Measurements from ENCODE around the gene CTNNA3. TPM values are rescaled to one million over a fixed set of nuclear protein-coding genes. Genes with fewer than 3 reads are reported as not detected.
"Not testable (repeated sequence)": the region's sequence is repeated elsewhere in the genome, so short reads cannot be mapped to it uniquely, and the experiment has no call there.

Gene CTNNA3
- total RNA-seq, 4 donors from 2014 or later, result 14.3 to 49.5 (median 24.2) TPM

DNA sequence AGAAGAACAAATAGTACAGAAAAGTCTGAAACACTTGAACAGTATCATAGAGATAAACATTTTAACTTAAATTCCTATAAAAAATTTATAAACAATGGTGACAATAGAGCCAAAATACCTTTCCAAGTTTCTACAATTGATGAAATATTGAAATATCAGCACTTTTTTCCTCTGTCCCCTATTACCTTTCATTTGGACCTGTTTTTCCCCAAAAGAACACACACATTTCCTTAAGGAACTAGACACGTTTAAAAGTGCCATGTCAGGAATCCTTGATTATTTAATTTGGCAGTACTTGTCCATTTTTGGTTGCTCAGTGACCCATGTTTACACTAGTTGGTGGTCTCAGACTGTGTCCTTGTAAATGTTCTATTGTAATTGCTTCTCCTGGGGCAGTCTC is 162.6 kb downstream of the CTNNA3 start:
- TF ChIP-seq, protein P1, sequence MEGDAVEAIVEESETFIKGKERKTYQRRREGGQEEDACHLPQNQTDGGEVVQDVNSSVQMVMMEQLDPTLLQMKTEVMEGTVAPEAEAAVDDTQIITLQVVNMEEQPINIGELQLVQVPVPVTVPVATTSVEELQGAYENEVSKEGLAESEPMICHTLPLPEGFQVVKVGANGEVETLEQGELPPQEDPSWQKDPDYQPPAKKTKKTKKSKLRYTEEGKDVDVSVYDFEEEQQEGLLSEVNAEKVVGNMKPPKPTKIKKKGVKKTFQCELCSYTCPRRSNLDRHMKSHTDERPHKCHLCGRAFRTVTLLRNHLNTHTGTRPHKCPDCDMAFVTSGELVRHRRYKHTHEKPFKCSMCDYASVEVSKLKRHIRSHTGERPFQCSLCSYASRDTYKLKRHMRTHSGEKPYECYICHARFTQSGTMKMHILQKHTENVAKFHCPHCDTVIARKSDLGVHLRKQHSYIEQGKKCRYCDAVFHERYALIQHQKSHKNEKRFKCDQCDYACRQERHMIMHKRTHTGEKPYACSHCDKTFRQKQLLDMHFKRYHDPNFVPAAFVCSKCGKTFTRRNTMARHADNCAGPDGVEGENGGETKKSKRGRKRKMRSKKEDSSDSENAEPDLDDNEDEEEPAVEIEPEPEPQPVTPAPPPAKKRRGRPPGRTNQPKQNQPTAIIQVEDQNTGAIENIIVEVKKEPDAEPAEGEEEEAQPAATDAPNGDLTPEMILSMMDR (IDR thresholded peaks at IDR 0.05 in 4 of 5, conservative IDR thresholded peaks at IDR 0.05 in 1 of 5), result no peak
- no peak for TF ChIP-seq POLR2A (IDR thresholded peaks at IDR 0.05)
- intact Hi-C loops (cut with DNase I; ENCODE audit: low total_unique reads), result no loop called here
- DNase-seq (no peak), ATAC-seq (no peak)
- no peak overlapping the region for H3K4me3 ChIP-seq
- in situ Hi-C loops (cut with MboI; ENCODE audit: low sequenced_read_pairs in 4 of 4), result no loop called here
- H3K9me3 ChIP-seq, result no peaks in the 10 kb centered on the region
- peaks cover 0 to 2% of the 10 kb centered on the region in 2 donors for H3K4me1 ChIP-seq
- no peaks in the 10 kb centered on the region for H3K27me3 ChIP-seq
- no peak overlapping the region for H3K27ac ChIP-seq
- no peaks in the 10 kb centered on the region for H3K36me3 ChIP-seq

DNA sequence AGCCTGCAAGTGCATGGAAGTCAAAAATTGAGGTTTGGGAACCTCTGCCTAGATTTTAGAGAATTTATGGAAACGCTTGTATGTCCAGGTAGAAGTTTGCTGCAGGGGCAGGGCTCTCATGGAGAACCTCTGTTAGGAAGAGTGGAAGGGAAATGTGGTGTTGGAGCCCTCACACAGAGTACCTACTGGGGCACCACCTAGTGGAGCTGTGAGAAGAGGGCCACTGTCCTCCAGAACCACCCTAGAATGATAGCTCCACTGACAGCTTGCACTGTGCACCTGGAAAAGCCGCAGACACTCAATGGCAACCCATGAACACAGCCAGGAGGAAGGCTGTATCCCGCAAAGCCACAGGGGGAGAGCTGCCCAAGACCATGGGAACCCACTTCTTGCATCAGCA is 165.0 kb downstream of the CTNNA3 start:
- H3K9me3 ChIP-seq; H3K4me1 ChIP-seq; intact Hi-C loops (cut with DNase I; ENCODE audit: low total_unique reads); H3K27me3 ChIP-seq; H3K27ac ChIP-seq; in situ Hi-C loops (cut with MboI; ENCODE audit: low sequenced_read_pairs in 4 of 4); H3K4me3 ChIP-seq; DNase-seq; H3K36me3 ChIP-seq; ATAC-seq: not testable (repeated sequence)

DNA sequence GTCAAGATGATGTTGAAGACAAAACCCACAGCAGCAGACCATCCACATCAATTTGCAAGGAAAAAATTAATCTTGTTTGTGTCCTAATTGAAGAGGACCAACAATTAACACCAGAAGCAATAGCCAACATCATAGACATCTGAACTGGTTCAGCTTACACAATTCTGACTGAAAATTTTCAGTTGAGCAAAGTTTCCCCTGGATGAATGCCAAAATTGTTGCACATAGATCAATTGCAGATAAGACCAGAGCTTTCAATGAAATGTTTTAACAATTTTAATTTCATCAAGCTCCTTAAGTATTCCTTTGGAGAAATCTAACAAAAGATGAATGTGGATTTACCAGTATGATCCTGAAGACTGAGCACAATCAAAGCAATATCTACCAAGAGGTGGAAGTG is 168.6 kb downstream of the CTNNA3 start:
- Histone ChIP-seq H3K4me3 (no peak overlapping the region), H3K36me3 (no peaks in the 10 kb centered on the region), H3K27ac (no peak overlapping the region), H3K9me3 (no peaks in the 10 kb centered on the region), H3K27me3 (no peaks in the 10 kb centered on the region), H3K4me1 (no peaks in the 10 kb centered on the region)
- no peak for DNase-seq
- no peak for ATAC-seq
- in situ Hi-C loops (cut with MboI; ENCODE audit: low sequenced_read_pairs in 4 of 4), result no loop called here
- TF ChIP-seq POLR2A (IDR thresholded peaks at IDR 0.05), result no peak
- TF ChIP-seq, protein P1 (IDR thresholded peaks at IDR 0.05 in 4 of 5, conservative IDR thresholded peaks at IDR 0.05 in 1 of 5), result no peak
- intact Hi-C loops (cut with DNase I; ENCODE audit: low total_unique reads), result no loop called here

DNA sequence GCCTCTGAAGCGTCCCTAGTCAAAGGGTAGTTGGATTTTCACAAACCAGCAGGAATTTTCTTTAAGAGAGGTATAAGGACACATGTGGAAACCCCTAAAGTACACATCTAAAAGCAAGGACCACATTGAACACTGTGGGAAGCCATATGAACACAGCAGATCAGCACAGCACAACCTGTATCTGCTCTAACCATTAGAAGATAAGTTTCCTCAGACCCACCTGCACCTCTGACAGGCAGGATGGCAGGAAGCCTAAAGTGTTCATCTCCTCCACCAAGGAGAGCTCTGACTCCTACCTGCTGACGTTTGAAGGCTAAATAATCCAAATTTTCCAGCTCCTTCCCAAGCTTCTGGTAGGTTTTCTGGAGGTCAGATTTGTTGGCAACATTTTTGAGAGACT is 174.4 kb downstream of the CTNNA3 start:
- H3K4me3 ChIP-seq, result no peak overlapping the region
- no peak overlapping the region for H3K27ac ChIP-seq
- TF ChIP-seq POLR2A (IDR thresholded peaks at IDR 0.05), result no peak
- TF ChIP-seq, protein P1 (IDR thresholded peaks at IDR 0.05 in 4 of 5, conservative IDR thresholded peaks at IDR 0.05 in 1 of 5), result no peak
- peaks cover 0 to 6% of the 10 kb centered on the region in 2 donors for H3K4me1 ChIP-seq
- H3K9me3 ChIP-seq, result no peaks in the 10 kb centered on the region
- ATAC-seq (no peak), DNase-seq (no peak)
- H3K27me3 ChIP-seq, result no peaks in the 10 kb centered on the region
- intact Hi-C loops (cut with DNase I; ENCODE audit: low total_unique reads) (loop anchor here (2.0 kb wide), 1 partner anchor 257 kb away; no protein-coding TSS in a partner anchor), in situ Hi-C loops (cut with MboI; ENCODE audit: low sequenced_read_pairs in 4 of 4) (no loop called here)
- no peaks in the 10 kb centered on the region for H3K36me3 ChIP-seq

DNA sequence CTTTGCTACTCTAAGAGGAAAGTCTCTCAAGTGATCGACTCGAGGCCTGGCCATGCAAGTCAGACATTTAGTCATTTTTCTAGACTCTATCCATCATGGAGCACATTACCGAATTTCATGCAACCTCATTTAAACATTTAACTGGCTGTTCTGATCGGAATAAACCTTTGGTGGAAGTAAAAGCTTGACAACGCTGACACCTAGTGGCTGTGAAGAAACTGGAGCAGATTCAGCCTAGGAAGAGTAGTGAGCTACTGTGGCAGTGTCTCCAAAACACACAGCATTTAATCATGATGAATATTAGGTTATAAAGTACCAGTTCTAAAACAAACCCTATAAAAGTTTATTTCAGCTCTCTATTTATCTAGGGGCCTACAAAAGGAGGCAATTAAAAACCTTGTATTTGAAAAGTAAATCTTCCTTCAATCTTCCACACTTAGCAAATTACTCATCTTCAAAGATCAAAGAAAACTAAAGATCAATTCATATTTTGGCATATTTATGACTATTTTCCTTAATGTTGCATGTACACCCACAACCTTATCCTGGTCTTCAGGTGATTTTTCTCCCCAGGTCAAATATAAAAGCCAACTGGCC is 175.0 kb downstream of the CTNNA3 start:
- Histone ChIP-seq H3K4me1 (peaks cover 0 to 6% of the 10 kb centered on the region in 2 donors), H3K36me3 (no peaks in the 10 kb centered on the region), H3K27me3 (no peaks in the 10 kb centered on the region), H3K27ac (no peak overlapping the region), H3K4me3 (no peak overlapping the region), H3K9me3 (no peaks in the 10 kb centered on the region)
- ATAC-seq (peak; percentile 76 to 84), DNase-seq (no peak)
- in situ Hi-C loops (cut with MboI; ENCODE audit: low sequenced_read_pairs in 4 of 4) (no loop called here), intact Hi-C loops (cut with DNase I; ENCODE audit: low total_unique reads) (loop anchor here (2.0 kb wide), 1 partner anchor 258 kb away; no protein-coding TSS in a partner anchor)
- no peak for TF ChIP-seq POLR2A (IDR thresholded peaks at IDR 0.05)
- TF ChIP-seq, protein P1 (IDR thresholded peaks at IDR 0.05 in 4 of 5, conservative IDR thresholded peaks at IDR 0.05 in 1 of 5), result peak; percentile 44 to 75 (median 60)
